Ovary (tissue), 3 donors: ENCODE measurements around the gene CYTIP.

Experiments
- EP300 ChIP-seq: sonication (generic); formaldehyde crosslinking; IDR thresholded peaks from one replicate; pipeline ENCODE4 v1.6.1; 2017; ENCODE audit warnings: antibody characterized with exemption
- POLR2A ChIP-seq: fragments of 450-650 bp; IDR thresholded peaks from one replicate; pipeline ENCODE4 v1.6.1; 2017; ENCODE audit warnings: antibody characterized with exemption, mild to moderate bottlenecking, moderate library complexity
- TF ChIP-seq, protein P1 (sequence below), 3 donors: fragments of 450-650 bp in 2 of 3; fragments of 200-600 bp in 1 of 3; IDR thresholded peaks; one replicate each; pipeline versions ENCODE4 v1.5.1 to v1.8.0; 2016 to 2022; ENCODE audit warnings: antibody characterized with exemption in 3 of 3, mild to moderate bottlenecking in 1 of 3
- donor health status: DM: no; HTN: no; CAD: no.

DNA sequence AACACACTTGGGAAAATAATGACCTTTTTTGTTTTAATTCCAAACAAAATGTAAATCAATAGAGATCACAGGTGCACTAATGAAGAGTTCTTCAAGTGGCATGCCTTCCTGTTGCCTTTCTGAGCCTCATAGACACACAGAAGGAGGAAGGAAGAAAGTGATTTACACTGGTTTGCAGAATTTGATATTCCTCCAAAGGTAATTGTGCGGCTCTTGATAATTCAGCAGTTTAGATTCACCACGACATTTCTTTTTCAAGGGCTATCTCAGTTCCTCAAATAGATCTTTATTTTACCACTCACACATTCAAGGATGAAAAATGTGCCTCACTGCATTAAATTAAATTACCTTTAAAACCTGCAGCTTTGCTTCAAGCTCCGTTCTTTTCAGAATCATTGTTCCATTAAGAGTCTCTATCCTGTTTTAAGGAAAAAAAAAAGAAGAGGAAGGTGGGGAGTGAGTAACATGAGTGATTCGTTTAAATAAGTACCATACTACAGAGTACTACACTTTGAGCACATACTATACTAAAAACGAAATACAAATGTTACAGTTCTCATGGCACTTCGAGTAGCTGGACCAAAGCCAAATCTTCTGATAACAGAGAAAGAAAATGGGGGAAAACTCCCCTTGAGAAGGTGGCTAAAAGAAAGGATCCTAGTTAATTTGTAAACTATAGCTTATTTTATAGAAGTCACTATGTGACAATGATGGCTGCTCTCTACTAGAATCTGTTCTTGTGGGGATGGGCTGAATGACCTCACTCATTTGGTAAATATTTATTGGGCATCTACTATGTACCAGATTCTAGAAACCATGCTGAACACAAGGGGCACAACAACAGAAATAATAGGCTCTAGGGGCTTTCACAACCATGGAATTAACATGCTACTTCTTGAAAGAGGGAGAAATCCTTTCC is 16.6 kb downstream of the CYTIP start:
- TF ChIP-seq POLR2A (no peak), EP300 (no peak)
- TF ChIP-seq, protein P1, sequence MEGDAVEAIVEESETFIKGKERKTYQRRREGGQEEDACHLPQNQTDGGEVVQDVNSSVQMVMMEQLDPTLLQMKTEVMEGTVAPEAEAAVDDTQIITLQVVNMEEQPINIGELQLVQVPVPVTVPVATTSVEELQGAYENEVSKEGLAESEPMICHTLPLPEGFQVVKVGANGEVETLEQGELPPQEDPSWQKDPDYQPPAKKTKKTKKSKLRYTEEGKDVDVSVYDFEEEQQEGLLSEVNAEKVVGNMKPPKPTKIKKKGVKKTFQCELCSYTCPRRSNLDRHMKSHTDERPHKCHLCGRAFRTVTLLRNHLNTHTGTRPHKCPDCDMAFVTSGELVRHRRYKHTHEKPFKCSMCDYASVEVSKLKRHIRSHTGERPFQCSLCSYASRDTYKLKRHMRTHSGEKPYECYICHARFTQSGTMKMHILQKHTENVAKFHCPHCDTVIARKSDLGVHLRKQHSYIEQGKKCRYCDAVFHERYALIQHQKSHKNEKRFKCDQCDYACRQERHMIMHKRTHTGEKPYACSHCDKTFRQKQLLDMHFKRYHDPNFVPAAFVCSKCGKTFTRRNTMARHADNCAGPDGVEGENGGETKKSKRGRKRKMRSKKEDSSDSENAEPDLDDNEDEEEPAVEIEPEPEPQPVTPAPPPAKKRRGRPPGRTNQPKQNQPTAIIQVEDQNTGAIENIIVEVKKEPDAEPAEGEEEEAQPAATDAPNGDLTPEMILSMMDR (IDR thresholded peaks at IDR 0.05), result no peak
